HG03342 (cell line): Measurements from ENCODE around the gene SREBF1.
"Not testable (repeated sequence)": the region's sequence is repeated elsewhere in the genome, so short reads cannot be mapped to it uniquely, and the experiment has no call there.

ENCODE experiments used
- ATAC-seq: cut with Tn5 transposase; IDR thresholded peaks from one replicate; pipeline ENCODE4 v1.9.1; 2021; ENCODE audit warnings: mild to moderate bottlenecking, moderate library complexity; ENCODE audit not compliant: unreplicated experiment

Gene SREBF1

GRCh38 chr17:17813055-17813724 lies 23.6 kb downstream of the SREBF1 start:
- ATAC-seq = no peak

DNA sequence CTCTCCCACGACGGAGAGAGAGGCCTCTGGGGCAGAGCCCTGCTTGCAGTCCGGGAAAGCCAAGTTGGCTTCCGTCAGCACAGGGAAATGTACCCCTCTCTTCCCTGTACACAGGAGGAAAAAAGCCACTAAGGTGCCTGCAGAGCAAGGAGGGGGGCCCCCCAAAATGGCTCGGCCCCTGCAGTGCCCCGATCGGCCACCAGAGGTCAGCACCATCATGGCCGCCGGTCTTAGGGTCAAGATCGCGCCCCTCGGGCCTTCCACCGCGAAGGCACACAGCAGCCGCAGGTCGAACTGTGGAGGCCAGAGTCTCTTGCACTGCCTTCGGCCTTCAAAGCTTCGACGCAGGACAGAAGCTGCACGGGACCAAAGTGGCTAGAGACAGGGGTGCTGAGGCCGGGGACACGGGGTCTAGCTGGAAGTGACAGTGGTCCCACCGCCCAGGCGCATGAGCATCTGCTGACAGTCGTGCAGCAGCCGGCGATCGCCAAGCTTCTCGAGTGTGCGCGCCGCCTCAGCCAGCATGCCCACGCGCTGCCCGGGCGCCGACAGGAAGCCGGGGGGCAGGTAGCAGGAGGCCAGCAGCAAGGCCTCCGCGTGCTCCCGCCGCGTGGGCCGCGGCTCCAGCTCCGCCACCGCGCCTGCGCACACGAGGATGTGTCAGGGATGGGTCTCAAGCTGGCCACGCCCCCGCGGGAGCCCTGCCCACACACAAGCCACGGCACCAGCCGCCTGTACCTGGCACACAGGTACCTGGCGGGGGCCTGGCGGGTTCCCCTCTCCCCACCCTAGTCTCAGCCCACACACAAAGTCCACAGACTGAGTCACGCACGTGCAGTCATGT lies 24.4 kb downstream of the SREBF1 start:
- ATAC-seq = no peak

- ATAC-seq = no peak
Measured at GRCh38 chr17:17811381-17812210, 25.2 kb downstream of the SREBF1 start.

DNA sequence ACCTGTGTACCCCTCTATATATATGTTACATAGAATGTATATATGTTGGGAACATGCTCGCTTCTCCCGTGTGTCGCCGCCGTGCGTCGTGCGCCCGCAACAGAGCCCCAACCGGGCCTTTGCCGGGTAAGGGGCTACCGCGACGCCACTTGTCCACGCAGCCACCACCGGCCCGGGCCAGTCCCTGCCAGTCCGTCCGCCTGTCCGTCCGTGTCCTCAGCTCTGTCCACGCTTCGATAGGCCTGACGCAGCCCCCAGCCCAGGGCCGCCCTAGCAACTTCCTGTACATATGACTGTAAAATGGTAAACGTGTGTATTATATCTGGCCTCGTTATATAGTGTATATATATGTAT lies 25.9 kb downstream of the SREBF1 start:
- ATAC-seq = no peak

DNA sequence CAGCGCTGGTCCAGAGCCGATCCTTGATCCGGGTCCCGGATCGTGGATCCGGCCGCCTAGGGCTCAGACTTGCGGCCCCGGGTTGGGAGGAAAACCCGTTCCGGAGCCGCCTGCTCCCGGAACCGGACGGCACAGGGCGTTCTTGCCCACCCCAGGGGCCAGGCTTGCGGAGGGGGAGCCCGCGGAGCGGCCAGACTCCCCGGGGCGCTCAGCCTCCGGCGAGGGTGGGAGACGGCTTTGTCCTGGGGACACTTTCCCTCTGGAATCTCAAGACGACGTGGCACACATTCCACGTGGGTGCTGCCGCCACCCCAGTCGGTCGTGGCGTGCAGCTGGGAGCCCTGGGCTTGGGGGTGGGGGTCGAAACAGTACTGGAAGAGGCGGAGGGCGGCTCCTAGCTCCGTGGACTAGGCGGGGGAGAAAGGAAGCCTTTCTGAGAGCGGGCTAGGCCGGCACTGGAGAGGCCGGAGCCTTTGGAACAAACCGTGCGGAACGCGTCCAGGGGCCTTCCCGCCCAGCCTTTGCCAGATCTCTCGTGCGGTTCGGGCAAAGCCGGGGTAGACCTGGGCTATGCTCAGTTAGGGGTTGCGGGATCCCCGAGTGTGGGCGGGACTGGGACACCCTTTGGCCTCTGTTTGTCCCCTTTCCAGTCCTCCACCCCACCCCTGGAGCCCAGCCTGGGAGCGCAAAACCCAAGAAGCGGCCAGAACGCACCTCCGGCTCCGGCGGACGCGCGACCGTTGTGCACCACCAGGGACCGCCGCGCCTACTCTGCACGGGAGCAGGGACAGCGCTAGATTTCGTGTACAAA lies 26.5 kb downstream of the SREBF1 start:
- no peak for ATAC-seq

GRCh38 chr17:17809531-17810083 lies 27.2 kb downstream of the SREBF1 start:
- ATAC-seq = no peak

DNA sequence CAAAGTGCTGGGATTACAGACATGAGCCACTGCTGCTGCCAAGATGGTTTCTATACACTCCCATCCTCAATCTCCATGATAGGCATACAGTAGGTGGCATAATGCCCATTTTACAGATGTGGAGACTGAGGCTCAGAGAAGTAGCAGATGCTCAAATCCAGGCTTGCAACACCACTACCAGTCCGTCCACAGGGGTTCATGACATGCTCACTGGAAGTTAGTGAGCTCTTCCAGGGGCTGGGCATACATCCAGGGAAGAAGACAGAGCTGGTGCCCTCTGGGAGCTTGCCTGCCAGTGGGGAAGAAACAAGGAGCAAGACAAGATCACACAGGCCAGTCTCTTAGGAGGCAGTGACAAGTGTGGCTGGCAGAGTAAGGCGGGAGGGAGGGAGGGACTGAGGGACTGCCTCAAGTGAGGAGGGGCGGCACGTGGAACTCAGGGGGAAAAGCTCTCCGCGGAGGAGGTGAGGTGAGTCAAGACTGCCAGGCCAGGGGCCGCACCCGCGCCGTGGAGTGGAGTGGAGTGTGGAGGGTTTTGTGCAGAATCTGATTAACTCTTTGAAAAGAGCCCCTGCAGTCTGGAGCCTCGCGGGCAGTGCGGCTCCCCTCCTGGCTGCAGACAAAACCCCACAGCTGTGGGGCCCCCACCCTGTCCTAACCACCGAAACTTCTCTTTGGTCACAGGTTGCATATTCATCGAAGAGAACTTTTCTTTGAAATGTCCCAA lies 27.9 kb downstream of the SREBF1 start:
- ATAC-seq = peak; percentile 45

GRCh38 chr17:17808200-17808599 lies 28.6 kb downstream of the SREBF1 start:
- not testable (repeated sequence) for ATAC-seq

DNA sequence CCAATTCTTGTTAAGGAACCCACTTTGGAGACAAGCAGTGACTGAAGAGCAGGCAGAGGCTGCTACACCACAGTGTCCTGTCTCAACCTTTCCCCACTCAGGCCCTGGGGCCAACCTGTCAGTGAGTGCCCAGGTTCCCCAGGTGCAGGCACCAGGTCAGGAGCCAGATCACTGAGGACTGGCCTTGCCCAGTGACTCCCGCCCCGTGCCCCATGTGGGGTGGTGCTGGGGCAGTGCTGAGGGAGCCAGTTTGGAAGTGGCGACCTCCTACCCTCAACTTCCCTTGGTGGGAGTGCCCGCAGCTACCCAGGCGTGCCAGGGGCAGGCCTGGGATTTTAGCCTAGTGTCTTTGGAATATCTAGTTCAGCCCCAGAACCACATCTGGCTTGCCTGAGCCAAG lies 29.3 kb downstream of the SREBF1 start:
- no peak for ATAC-seq

GRCh38 chr17:17806611-17807274 lies 30.0 kb downstream of the SREBF1 start:
- no peak for ATAC-seq

GRCh38 chr17:17806035-17806434 lies 30.8 kb downstream of the SREBF1 start:
- ATAC-seq = no peak

GRCh38 chr17:17805575-17805974 lies 31.2 kb downstream of the SREBF1 start:
- ATAC-seq = no peak

DNA sequence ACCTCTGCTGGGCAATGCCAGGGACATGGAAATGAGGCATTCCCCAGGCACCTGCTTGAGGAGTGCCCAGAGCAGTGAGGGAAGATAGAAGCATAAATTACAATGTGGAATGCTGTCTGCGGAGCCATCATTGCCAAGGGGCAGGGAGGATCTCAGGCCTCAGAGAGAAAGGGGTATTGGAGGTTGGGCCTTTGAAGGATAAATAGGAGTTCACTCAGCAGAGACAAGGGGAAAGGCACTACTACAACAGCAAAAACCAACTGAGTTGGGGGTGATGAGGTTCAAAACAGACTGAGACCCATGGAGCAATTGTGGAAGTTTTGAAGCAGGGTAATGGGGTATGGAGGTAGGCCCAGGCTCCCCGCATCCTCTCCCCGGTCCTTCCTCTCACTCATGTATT lies 32.8 kb downstream of the SREBF1 start:
- no peak for ATAC-seq

DNA sequence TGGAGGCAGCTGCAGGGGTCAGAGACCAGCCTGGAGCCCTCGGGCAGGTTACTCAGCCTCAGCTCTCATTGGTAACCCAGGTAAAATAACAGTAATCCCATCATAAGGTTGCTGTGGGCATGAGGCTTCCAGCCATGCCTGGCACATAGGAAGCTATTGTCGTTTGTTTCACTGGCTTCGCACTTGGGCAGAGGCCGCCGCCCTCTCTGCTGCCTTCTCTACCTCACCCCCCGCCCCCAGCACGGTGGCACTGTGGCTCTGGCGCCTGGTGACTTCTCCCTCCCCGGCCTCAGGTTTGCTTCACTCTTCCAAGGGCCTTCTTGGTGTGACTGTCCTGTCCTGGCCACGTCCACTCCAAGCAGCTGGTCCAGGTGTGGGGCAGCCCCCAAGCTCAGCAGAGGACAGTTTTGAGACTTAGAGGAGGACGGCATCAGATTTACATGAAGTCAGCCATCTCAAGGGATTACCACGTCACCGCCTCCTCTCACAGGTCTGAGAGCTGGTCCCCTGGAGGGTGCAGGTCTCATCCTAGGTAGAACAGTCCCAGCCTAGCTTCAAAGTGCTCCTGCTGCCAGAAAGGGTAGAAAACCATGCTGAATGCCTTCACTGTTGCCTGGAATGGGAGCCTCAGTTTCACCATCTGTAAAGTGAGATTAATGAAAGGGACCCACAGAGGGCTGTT lies 34.8 kb downstream of the SREBF1 start:
- no peak for ATAC-seq

GRCh38 chr17:17800504-17801021 lies 36.2 kb downstream of the SREBF1 start:
- no peak for ATAC-seq

DNA sequence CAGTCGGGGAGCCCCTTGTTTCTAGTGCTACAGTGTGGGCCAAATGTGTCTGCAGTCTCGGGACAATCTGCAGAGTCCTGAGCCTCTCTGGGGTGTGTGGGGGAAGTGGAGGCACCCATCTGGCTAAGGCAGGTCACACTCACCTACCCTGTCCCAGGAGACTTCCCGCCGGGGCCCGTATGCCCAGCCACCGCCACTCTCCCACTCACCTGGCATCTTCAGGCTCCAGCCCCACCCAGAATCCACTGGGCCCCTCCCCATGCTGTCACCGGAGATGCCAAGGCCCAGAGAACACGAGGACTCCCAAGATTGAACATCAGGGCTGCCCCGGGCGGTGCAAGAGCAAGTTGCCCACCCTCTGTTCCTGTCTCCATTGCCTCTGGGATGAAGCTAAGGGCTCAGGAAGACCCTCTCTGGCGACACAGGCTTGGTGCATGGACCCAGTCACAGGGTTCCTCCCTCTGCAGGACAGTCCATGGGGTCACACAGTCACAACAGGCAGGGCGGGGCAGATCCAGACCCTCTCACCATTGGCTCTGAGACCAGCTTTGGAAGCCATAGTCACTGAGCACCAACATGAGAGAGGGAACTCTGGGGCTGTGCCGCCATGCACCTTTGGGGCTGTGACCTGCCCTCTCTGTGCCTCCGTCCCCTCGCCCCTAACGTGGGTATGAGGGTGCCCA lies 38.1 kb downstream of the SREBF1 start:
- no peak for ATAC-seq

DNA sequence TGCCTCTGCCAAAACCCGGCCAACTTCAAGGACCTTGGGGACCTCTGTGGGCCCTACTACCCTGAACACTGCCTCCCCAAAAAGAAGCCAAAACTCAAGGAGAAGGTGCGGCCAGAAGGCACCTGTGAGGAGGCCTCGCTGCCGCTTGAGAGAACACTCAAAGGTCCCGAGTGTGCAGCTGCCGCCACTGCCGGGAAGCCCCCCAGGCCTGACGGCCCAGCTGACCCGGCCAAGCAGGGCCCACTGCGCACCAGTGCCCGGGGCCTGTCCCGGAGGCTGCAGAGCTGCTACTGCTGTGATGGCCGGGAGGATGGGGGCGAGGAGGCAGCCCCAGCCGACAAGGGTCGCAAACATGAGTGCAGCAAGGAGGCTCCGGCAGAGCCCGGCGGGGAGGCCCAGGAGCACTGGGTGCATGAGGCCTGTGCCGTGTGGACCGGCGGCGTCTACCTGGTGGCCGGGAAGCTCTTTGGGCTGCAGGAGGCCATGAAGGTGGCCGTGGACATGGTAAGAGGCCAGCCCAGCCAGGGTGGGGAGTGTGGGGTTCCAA lies 38.7 kb downstream of the SREBF1 start:
- ATAC-seq = no peak
